Uterus (tissue), 4 donors: ENCODE results near the gene RPAP3. TPM values are rescaled to one million over a fixed set of nuclear protein-coding genes. Genes with fewer than 3 reads are reported as not detected.
"Not testable (repeated sequence)": the region's sequence is repeated elsewhere in the genome, so short reads cannot be mapped to it uniquely, and the experiment has no call there.

Experiments used
- DNase-seq, 2 donors: peaks; one replicate each; pipeline ENCODE4 v3.0.0-alpha.2; 2019 to 2020
- H3K27ac ChIP-seq, 2 donors: fragments of 200-600 bp; sonication (generic); 1 replicate in 1 of 2; 2 replicates in 1 of 2; pipeline ENCODE4 v1.5.1; 2016 to 2018
- H3K27me3 ChIP-seq, 2 donors: fragments of 200-600 bp; sonication (generic); one replicate each; pipeline ENCODE4 v1.5.1; 2018 to 2019; ENCODE audit warnings: control low read depth in 1 of 2
- H3K36me3 ChIP-seq, 2 donors: fragments of 200-600 bp; sonication (generic); one replicate each; pipeline ENCODE4 v1.5.1; 2019; ENCODE audit warnings: control low read depth in 1 of 2
- H3K4me1 ChIP-seq, 2 donors: fragments of 200-600 bp; sonication (generic); one replicate each; pipeline ENCODE4 v1.5.1; 2018 to 2019; ENCODE audit warnings: control low read depth in 1 of 2
- H3K4me3 ChIP-seq, 2 donors: fragments of 200-600 bp; sonication (generic); 1 replicate in 1 of 2; 2 replicates in 1 of 2; pipeline ENCODE4 v1.5.1; 2018 to 2019; ENCODE audit warnings: mild to moderate bottlenecking in 1 of 2
- H3K9me3 ChIP-seq, 2 donors: fragments of 200-600 bp; sonication (generic); one replicate each; pipeline ENCODE4 v1.5.1; 2019; ENCODE audit warnings: control low read depth in 1 of 2
- POLR2A ChIP-seq, 2 donors: fragments of 450-650 bp; IDR thresholded peaks; one replicate each; pipeline ENCODE4 v1.6.1; 2016; ENCODE audit warnings: antibody characterized with exemption in 2 of 2, mild to moderate bottlenecking in 1 of 2, moderate library complexity in 1 of 2
- intact Hi-C: fragments of 100-400 bp; cut with DNase I; formaldehyde crosslinking; loops from one replicate; pipeline ENCODE4 v1.15.1; 2023; ENCODE audit warnings: low total_unique reads
- total RNA-seq, 4 donors: library from RNA; depleted of rRNA in 3 of 4; stranded (reverse); fragments of >200 nt in 3 of 4; gene quantifications; one replicate each; pipeline versions ENCODE4 v1.1.0 to v1.2.4, GENCODE V29; 2014 to 2023
- TF ChIP-seq, protein P1 (sequence below), 4 experiments: fragments of 200-600 bp in 2 of 4; fragments of 450-650 bp in 2 of 4; sonication (generic) in 2 of 4; IDR thresholded peaks; one replicate each; pipeline ENCODE4 v1.5.1; 2016 to 2019; ENCODE audit warnings: antibody characterized with exemption in 4 of 4, mild to moderate bottlenecking in 2 of 4, moderate library complexity in 1 of 4
- donor health status: DM: yes; HTN: yes; CAD: no.

RPAP3 gene
- total RNA-seq, 4 donors from 2014 or later: 16.8 to 33.6 (median 22.2) TPM

DNA sequence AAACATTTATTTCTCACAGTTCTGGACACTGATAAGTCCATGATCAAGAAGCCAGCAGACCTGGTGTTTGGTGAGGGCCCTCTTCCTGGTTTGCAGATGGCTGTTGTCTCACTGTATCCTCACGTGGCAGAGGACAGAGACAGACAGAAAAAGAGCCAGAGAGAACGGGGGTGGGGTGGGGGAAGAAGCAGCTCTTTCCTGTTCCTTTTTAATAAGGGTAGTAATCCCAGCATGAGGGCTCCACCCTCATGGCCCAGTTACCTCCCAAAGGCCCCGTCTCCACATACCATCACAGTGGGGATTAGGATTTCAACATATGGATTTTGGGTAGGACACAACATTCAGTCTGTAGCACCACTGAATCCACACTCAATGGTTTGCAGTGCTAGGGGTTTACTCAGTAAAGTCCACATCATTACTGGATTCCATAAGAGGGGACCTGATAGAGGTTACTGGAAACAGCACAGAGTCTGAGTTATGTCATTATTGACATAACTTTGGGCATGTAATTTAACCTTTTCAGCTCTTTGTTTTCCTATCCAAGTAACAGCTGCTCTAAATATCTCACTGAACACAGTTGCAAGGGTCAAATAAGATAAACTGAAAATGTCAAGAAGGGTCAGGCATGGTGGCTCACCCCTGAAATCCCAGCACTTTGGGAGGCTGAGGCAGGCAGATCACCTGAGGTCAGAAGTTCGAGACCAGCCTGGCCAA, 53.2 kb downstream of the RPAP3 start:
- Histone ChIP-seq H3K9me3 (no peaks in the 10 kb centered on the region), H3K4me3 (no peak overlapping the region), H3K27ac (peak overlapping the region in 1 of 2 donors; percentile 3), H3K4me1 (no peaks in the 10 kb centered on the region), H3K36me3 (no peaks in the 10 kb centered on the region), H3K27me3 (no peaks in the 10 kb centered on the region)
- TF ChIP-seq, protein P1, sequence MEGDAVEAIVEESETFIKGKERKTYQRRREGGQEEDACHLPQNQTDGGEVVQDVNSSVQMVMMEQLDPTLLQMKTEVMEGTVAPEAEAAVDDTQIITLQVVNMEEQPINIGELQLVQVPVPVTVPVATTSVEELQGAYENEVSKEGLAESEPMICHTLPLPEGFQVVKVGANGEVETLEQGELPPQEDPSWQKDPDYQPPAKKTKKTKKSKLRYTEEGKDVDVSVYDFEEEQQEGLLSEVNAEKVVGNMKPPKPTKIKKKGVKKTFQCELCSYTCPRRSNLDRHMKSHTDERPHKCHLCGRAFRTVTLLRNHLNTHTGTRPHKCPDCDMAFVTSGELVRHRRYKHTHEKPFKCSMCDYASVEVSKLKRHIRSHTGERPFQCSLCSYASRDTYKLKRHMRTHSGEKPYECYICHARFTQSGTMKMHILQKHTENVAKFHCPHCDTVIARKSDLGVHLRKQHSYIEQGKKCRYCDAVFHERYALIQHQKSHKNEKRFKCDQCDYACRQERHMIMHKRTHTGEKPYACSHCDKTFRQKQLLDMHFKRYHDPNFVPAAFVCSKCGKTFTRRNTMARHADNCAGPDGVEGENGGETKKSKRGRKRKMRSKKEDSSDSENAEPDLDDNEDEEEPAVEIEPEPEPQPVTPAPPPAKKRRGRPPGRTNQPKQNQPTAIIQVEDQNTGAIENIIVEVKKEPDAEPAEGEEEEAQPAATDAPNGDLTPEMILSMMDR (IDR thresholded peaks at IDR 0.05): no peak
- TF ChIP-seq POLR2A (IDR thresholded peaks at IDR 0.05): no peak
- intact Hi-C loops: no loop called here
- DNase-seq: no peak

DNA sequence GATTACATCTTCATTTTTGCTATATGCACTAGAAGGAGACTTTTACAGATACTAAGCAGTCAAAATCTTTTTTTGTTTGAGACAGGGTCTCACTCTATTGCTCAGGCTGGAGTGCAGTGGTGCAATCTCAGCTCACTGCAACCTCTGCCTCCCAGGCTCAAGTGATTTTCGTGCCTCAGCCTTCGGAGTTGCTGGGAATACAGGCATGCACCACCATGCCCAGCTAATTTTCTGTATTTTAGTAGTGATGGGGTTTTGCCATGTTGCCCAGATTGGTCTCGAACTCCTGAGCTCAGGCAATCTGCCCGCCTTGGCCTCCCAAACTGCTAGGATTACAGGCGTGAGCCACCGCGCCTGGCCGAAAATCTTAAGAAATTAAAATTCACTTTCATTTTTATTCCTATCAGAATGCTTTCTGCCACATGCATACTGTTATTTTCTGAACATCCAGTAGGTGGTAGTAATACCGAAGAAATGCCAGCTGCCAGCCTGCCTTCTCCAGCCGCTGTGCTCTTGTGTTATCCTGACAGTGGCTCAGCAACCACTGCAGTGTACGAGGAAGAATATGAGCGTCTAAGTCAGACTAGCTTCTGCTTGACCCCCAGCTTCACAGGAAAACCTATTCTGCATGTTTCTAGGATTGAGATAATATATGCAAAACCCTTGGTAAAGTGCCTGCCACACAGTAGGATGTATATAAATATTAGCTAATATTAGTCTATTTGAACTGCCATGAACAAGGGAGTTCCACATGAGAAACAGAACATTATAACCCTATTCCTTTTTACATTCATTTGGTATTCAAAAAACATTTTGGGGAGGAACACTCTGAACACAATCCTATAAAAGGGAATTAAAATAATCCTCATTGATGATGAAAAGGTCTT, 54.2 kb downstream of the RPAP3 start:
- no peaks in the 10 kb centered on the region for H3K9me3 ChIP-seq
- H3K4me1 ChIP-seq: no peaks in the 10 kb centered on the region
- H3K36me3 ChIP-seq: no peaks in the 10 kb centered on the region
- TF ChIP-seq, protein P1 (IDR thresholded peaks at IDR 0.05): peak; percentile 59 to 80 (median 74)
- no peak for TF ChIP-seq POLR2A (IDR thresholded peaks at IDR 0.05)
- H3K27me3 ChIP-seq: no peaks in the 10 kb centered on the region
- peak overlapping the region in 1 of 2 donors; percentile 3 for H3K27ac ChIP-seq
- intact Hi-C loops: no loop called here
- H3K4me3 ChIP-seq: no peak overlapping the region
- DNase-seq: peak; percentile 33 to 35

DNA sequence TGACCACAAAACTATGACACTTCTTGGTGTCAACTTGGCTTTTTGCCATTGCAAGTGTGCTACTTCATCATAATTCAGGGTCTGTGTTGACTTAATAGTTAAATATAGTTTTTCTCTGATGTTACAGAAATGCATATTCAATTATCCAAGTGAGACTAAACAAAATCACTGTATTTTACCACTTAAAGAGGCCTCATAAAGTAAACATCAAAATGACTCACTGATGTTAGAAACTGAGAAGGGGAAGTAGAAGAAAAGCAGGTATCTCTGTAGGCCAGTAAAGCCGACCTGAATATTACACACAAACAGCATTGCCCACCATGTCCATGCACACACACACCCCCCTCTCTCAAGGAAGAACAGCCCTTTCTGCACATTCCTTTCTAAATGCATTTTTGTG, 55.4 kb downstream of the RPAP3 start:
- Histone ChIP-seq H3K9me3 (no peaks in the 10 kb centered on the region), H3K27me3 (no peaks in the 10 kb centered on the region), H3K27ac (no peak overlapping the region), H3K36me3 (no peaks in the 10 kb centered on the region), H3K4me3 (no peak overlapping the region), H3K4me1 (no peaks in the 10 kb centered on the region)
- intact Hi-C loops: no loop called here
- TF ChIP-seq, protein P1 (IDR thresholded peaks at IDR 0.05): no peak
- no peak for TF ChIP-seq POLR2A (IDR thresholded peaks at IDR 0.05)
- no peak for DNase-seq

DNA sequence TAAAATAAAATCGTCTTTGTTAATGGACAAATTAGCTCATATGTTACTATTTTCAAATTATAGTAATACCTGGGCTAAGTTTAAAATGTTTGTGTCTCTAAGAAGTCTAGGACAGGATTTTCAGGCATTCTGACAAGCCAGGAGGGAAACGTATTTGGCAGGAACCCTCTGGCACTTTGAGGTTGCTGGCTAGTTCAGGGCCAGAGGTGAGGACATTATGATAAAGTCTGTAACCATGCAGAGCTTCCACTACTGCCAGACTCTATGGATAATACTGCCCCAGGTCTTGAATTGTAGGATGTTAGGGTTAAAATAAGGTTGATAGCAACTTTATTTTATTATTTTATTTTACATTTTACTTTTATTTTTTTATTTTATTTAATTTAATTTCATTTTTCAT, 56.4 kb downstream of the RPAP3 start:
- Histone ChIP-seq H3K36me3 (no peaks in the 10 kb centered on the region), H3K27ac (no peak overlapping the region), H3K9me3 (peaks cover 0 to 3% of the 10 kb centered on the region in 2 donors), H3K4me3 (no peak overlapping the region), H3K27me3 (no peaks in the 10 kb centered on the region), H3K4me1 (no peaks in the 10 kb centered on the region)
- TF ChIP-seq, protein P1 (IDR thresholded peaks at IDR 0.05): no peak
- no peak for TF ChIP-seq POLR2A (IDR thresholded peaks at IDR 0.05)
- intact Hi-C loops: no loop called here
- DNase-seq: no peak

DNA sequence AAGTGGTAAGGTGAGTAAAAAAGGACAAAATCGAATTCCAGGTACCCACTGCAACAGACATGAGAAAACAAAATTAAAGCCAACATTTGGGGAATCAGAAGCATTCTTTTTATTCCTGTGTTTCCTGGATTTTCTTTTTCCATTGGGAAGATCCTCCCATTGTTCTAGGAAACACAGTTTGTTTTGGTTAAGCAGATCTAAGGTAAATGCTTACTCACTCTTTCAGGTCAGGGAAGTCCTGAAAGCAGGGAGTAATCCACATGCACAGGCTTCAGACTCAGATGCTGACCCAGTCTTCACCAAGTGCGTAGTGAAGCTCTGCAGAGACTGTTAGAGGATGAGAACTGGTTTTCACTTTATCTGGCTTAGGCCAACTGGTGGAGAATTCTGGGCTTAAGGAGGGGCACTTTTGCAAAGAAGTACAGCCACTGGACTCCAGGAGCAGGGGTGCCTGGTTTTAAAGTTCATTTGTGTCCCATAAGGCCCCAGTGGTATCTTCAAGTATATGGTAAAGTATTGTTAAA, 57.7 kb downstream of the RPAP3 start:
- H3K27me3 ChIP-seq: no peaks in the 10 kb centered on the region
- H3K9me3 ChIP-seq: peaks cover 0 to 8% of the 10 kb centered on the region in 2 donors
- intact Hi-C loops: no loop called here
- no peak for TF ChIP-seq POLR2A (IDR thresholded peaks at IDR 0.05)
- TF ChIP-seq, protein P1 (IDR thresholded peaks at IDR 0.05): no peak
- no peak overlapping the region for H3K4me3 ChIP-seq
- no peak for DNase-seq
- H3K27ac ChIP-seq: no peak overlapping the region
- no peaks in the 10 kb centered on the region for H3K4me1 ChIP-seq
- H3K36me3 ChIP-seq: no peaks in the 10 kb centered on the region

DNA sequence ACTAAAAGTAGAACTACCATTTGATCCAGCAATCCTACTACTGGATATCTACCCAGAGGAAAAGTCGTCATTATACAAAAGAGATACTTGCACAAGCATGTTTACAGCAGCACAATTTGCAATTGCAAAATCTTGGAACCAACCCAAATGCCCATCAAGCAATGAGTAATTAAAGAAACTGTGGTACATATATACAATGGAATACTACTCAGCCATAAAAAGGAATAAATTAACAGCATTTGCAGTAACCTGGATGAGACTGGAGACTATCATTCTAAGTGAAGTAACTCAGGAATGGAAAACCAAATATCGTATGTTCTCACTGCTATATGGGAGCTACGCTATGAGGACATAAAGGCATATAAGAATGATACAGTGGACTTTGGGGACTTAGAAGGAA, 63.5 kb downstream of the RPAP3 start:
- intact Hi-C loops, H3K27ac ChIP-seq, H3K36me3 ChIP-seq: not testable (repeated sequence)

More for the DNA sequence above, 63.5 kb downstream of the RPAP3 start:
- H3K4me1 ChIP-seq, H3K9me3 ChIP-seq, H3K27me3 ChIP-seq, H3K4me3 ChIP-seq, DNase-seq: not testable (repeated sequence)
